PC-3 (cell line): Measurements from ENCODE around the gene PAX5. TPM values are rescaled to one million over a fixed set of nuclear protein-coding genes. Genes with fewer than 3 reads are reported as not detected.

Experiments
- ATAC-seq: fragments of 200-7000 bp; cut with Tn5 transposase; 2 replicates; pipeline ENCODE4 v1.9.1; 2020; ENCODE audit warnings: mild to moderate bottlenecking, moderate library complexity
- BruUV-seq: library from RNA; stranded (reverse); fragments of 400-500 nt; replicated peaks from 2 replicates; lab custom pipeline; 2021; lab: Mats Ljungman, UMichigan
- CTCF ChIA-PET: fragments of 300-600 bp; sonication (Branson Sonifier 250); formaldehyde crosslinking; loops from one replicate; lab custom pipeline; 2022; ENCODE audit warnings: antibody characterized with exemption; lab: Charles Lee
- POLR2A ChIA-PET: fragments of 300-600 bp; sonication (Branson Sonifier 250); formaldehyde crosslinking; loops from one replicate; lab custom pipeline; 2022; ENCODE audit warnings: antibody characterized with exemption; ENCODE audit not compliant: unreplicated experiment; lab: Charles Lee
- DNase-seq: peaks from one replicate; pipeline ENCODE4 v3.0.0-alpha.2; 2015
- H2AFZ ChIP-seq: fragments of 300-600 bp; sonication (generic); 2 replicates; pipeline ENCODE4 v1.6.0; 2016; ENCODE audit warnings: antibody characterized with exemption, low read length
- H3F3A ChIP-seq: fragments of 300-600 bp; sonication (generic); one replicate; pipeline ENCODE4 v1.6.0; 2017; ENCODE audit warnings: antibody characterized with exemption, low read length, control low read depth, mild to moderate bottlenecking; ENCODE audit not compliant: unreplicated experiment
- H3K27ac ChIP-seq: fragments of 300-600 bp; sonication (generic); 2 replicates; pipeline ENCODE4 v1.5.1; 2016; ENCODE audit warnings: mild to moderate bottlenecking, low read length
- H3K27me3 ChIP-seq: fragments of 300-600 bp; sonication (generic); 2 replicates; pipeline ENCODE4 v1.6.1; 2016; ENCODE audit warnings: low read length, mixed read lengths
- H3K36me3 ChIP-seq: fragments of 300-600 bp; sonication (generic); 2 replicates; pipeline ENCODE4 v1.6.1; 2016; ENCODE audit warnings: low read depth, mixed run types, low read length, mixed read lengths
- H3K4me1 ChIP-seq: fragments of 300-600 bp; sonication (generic); 2 replicates; pipeline ENCODE4 v1.5.1; 2016; ENCODE audit warnings: low read length; ENCODE audit not compliant: insufficient read depth
- H3K4me2 ChIP-seq: fragments of 300-600 bp; sonication (generic); 2 replicates; pipeline ENCODE4 v1.6.0; 2016; ENCODE audit warnings: low read length
- H3K4me3 ChIP-seq: fragments of 300-600 bp; sonication (generic); 2 replicates; pipeline ENCODE4 v1.5.1; 2016; ENCODE audit warnings: mild to moderate bottlenecking, low read length, mixed read lengths
- H3K79me2 ChIP-seq: fragments of 300-600 bp; sonication (generic); 2 replicates; pipeline ENCODE4 v1.6.1; 2017; ENCODE audit warnings: low read length, mixed read lengths
- H3K9ac ChIP-seq: fragments of 300-600 bp; sonication (generic); 2 replicates; pipeline ENCODE4 v1.6.0; 2016; ENCODE audit warnings: mild to moderate bottlenecking, low read length
- H3K9me2 ChIP-seq: fragments of 300-600 bp; sonication (generic); replicated peaks from 2 replicates; pipeline ENCODE4 v1.6.1; 2016; ENCODE audit warnings: mixed run types, low read length, mixed read lengths
- H3K9me3 ChIP-seq: fragments of 300-600 bp; sonication (generic); 2 replicates; pipeline ENCODE4 v1.6.1; 2016; ENCODE audit warnings: low read length, mixed read lengths
- H4K20me1 ChIP-seq: fragments of 300-600 bp; sonication (generic); 2 replicates; pipeline ENCODE4 v1.6.1; 2016; ENCODE audit warnings: low read length, mixed read lengths
- CTCF ChIP-seq: fragments of 300-600 bp; sonication (generic); conservative IDR thresholded peaks from 2 replicates; pipeline ENCODE4 v1.5.1; 2017; ENCODE audit warnings: antibody characterized with exemption, low read depth, mild to moderate bottlenecking, low read length
- EZH2 ChIP-seq: fragments of 300-600 bp; sonication (generic); IDR thresholded peaks from one replicate; pipeline ENCODE4 v1.6.1; 2017; ENCODE audit warnings: antibody characterized with exemption, mild to moderate bottlenecking, low read length; ENCODE audit not compliant: unreplicated experiment
- EZH2phosphoT487 ChIP-seq: fragments of 300-600 bp; sonication (generic); IDR thresholded peaks from 2 replicates; pipeline ENCODE4 v1.6.1; 2018; ENCODE audit warnings: mild to moderate bottlenecking, antibody characterized with exemption, low read length, borderline replicate concordance
- intact Hi-C: fragments of 100-400 bp; cut with micrococcal nuclease; formaldehyde crosslinking; loops from 2 replicates; pipeline ENCODE4 v1.9.0; 2023
- total RNA-seq: library from RNA; depleted of rRNA; stranded (reverse); fragments of >200 nt; gene quantifications from 2 replicates; pipeline ENCODE4 v1.2.3, GENCODE V29; 2014

PAX5 gene
- total RNA-seq, 1 experiment from 2014 or later: not detected

GRCh38 chr9:36959681-36960574 lies 74.1 kb downstream of the PAX5 start:
- no peak for ATAC-seq
- no peaks in the 10 kb centered on the region for H3K79me2 ChIP-seq

GRCh38 chr9:36956908-36957307 lies 77.2 kb downstream of the PAX5 start:
- Histone ChIP-seq H4K20me1 (no peaks in the 10 kb centered on the region), H3K4me2 (no peak overlapping the region), H3K9me2 (no peaks in the 10 kb centered on the region), H3F3A (no peaks in the 10 kb centered on the region), H3K27ac (no peak overlapping the region), H3K79me2 (no peaks in the 10 kb centered on the region), H3K9me3 (no peaks in the 10 kb centered on the region), H3K4me3 (no peak overlapping the region), H3K9ac (no peak overlapping the region), H3K4me1 (no peaks in the 10 kb centered on the region), H2AFZ (no peak overlapping the region), H3K36me3 (no peaks in the 10 kb centered on the region), H3K27me3 (peaks cover 40% of the 10 kb centered on the region)
- CTCF ChIA-PET: no interaction called here
- BruUV-seq: no TSS peak
- intact Hi-C loops: no loop called here
- POLR2A ChIA-PET: no interaction called here
- ATAC-seq (no peak), DNase-seq (no peak)
- TF ChIP-seq EZH2phosphoT487 (no peak), EZH2 (no peak), CTCF (no peak)

More at GRCh38 chr9:36959681-36960574, 74.1 kb downstream of the PAX5 start:
- peaks cover 25% of the 10 kb centered on the region for H3K27me3 ChIP-seq
- H3K4me1 ChIP-seq: no peaks in the 10 kb centered on the region
- BruUV-seq: no TSS peak
- intact Hi-C loops: no loop called here
- no peak overlapping the region for H3K4me2 ChIP-seq
- H3K4me3 ChIP-seq: no peak overlapping the region
- H3K9me3 ChIP-seq: no peaks in the 10 kb centered on the region
- H3K27ac ChIP-seq: no peak overlapping the region
- ChIA-PET CTCF (no interaction called here), POLR2A (no interaction called here)
- no peaks in the 10 kb centered on the region for H3K36me3 ChIP-seq
- DNase-seq: no peak
- no peak overlapping the region for H2AFZ ChIP-seq
- no peak for TF ChIP-seq EZH2
- TF ChIP-seq CTCF: no peak
- TF ChIP-seq EZH2phosphoT487: no peak
- H3K9me2 ChIP-seq: no peaks in the 10 kb centered on the region
- H3K9ac ChIP-seq: no peak overlapping the region
- no peaks in the 10 kb centered on the region for H4K20me1 ChIP-seq
- H3F3A ChIP-seq: no peaks in the 10 kb centered on the region

GRCh38 chr9:36950389-36950788 lies 83.7 kb downstream of the PAX5 start:
- Histone ChIP-seq H3K36me3 (no peaks in the 10 kb centered on the region), H3K27ac (no peak overlapping the region), H3K9me2 (no peaks in the 10 kb centered on the region), H3K27me3 (peaks cover 25% of the 10 kb centered on the region), H3F3A (no peaks in the 10 kb centered on the region), H3K4me1 (0 out of 2 replicates have a peak, but pooled peaks cover 3% of the 10 kb centered on the region), H3K4me3 (no peak overlapping the region), H3K4me2 (no peak overlapping the region), H3K9me3 (no peaks in the 10 kb centered on the region), H3K9ac (no peak overlapping the region), H2AFZ (no peak overlapping the region), H4K20me1 (no peaks in the 10 kb centered on the region), H3K79me2 (no peaks in the 10 kb centered on the region)
- no TSS peak for BruUV-seq
- ChIA-PET CTCF (no interaction called here), POLR2A (no interaction called here)
- no peak for DNase-seq
- ATAC-seq: no peak
- TF ChIP-seq CTCF (no peak), EZH2phosphoT487 (no peak), EZH2 (no peak)
- intact Hi-C loops: no loop called here
